Thyroid gland (tissue), 4 donors: ENCODE data around the gene ZSCAN22.

Experiments used
- POLR2A ChIP-seq, 2 donors: fragments of 450-650 bp; IDR thresholded peaks; one replicate each; pipeline ENCODE4 v1.6.1; 2017; ENCODE audit warnings: antibody characterized with exemption in 2 of 2, mild to moderate bottlenecking in 2 of 2, moderate library complexity in 1 of 2
- TF ChIP-seq, protein P1 (sequence below), 6 experiments: fragments of 200-600 bp in 3 of 6; fragments of 450-650 bp in 3 of 6; sonication (generic) in 3 of 6; IDR thresholded peaks; one replicate each; pipeline ENCODE4 v1.5.1; 2016 to 2019; ENCODE audit warnings: antibody characterized with exemption in 6 of 6, mild to moderate bottlenecking in 2 of 6, inconsistent platforms in 1 of 6, moderate library complexity in 1 of 6

DNA sequence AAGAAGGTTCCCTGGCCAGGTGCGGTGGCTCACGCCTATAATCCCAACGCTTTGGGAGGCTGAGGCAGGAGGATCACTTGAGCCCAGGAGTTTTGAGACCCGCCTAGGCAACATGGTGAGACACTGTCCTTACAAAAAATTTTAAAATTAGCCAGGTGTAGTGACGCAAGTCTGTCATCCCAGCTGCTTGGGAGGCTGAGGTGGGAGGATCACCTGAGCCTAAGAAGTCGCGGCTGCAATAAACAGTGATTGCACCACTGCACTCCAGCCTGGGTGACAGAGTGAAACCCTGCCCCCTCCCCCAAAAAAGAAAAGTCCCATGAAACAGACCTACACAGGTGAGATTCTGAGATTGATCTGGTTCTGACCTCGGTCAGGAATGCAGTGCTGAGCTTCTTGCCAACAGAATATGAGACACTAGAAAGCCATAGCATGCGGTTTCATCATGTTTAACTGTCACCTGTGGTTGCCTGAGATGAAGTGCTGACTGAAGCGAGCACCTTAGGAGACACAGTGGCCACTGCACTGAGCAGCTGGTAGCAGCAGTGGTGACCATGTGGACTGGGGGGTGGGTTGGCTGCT is 28.5 kb downstream of the ZSCAN22 start:
- TF ChIP-seq, protein P1, sequence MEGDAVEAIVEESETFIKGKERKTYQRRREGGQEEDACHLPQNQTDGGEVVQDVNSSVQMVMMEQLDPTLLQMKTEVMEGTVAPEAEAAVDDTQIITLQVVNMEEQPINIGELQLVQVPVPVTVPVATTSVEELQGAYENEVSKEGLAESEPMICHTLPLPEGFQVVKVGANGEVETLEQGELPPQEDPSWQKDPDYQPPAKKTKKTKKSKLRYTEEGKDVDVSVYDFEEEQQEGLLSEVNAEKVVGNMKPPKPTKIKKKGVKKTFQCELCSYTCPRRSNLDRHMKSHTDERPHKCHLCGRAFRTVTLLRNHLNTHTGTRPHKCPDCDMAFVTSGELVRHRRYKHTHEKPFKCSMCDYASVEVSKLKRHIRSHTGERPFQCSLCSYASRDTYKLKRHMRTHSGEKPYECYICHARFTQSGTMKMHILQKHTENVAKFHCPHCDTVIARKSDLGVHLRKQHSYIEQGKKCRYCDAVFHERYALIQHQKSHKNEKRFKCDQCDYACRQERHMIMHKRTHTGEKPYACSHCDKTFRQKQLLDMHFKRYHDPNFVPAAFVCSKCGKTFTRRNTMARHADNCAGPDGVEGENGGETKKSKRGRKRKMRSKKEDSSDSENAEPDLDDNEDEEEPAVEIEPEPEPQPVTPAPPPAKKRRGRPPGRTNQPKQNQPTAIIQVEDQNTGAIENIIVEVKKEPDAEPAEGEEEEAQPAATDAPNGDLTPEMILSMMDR (IDR thresholded peaks at IDR 0.05), result no peak
- no peak for TF ChIP-seq POLR2A (IDR thresholded peaks at IDR 0.05)
